AG09309 (cell line): ENCODE results near the gene PLXNA4.

Source experiments
- DNase-seq: peaks from one replicate; pipeline ENCODE4 v3.0.0-alpha.2; 2010; ENCODE audit warnings: low read depth
- H3K4me3 ChIP-seq: 2 replicates; pipeline ENCODE4 v1.5.1; 2011; ENCODE audit warnings: mild to moderate bottlenecking, low read depth, low read length, moderate library complexity; ENCODE audit not compliant: control insufficient read depth
- TF ChIP-seq, protein P1 (sequence below): IDR thresholded peaks from 2 replicates; pipeline ENCODE4 v1.5.1; 2011; ENCODE audit warnings: mild to moderate bottlenecking, low read depth, low read length, inconsistent platforms; ENCODE audit not compliant: insufficient read depth, control insufficient read depth; ENCODE audit errors: missing control alignments

PLXNA4 gene

DNA sequence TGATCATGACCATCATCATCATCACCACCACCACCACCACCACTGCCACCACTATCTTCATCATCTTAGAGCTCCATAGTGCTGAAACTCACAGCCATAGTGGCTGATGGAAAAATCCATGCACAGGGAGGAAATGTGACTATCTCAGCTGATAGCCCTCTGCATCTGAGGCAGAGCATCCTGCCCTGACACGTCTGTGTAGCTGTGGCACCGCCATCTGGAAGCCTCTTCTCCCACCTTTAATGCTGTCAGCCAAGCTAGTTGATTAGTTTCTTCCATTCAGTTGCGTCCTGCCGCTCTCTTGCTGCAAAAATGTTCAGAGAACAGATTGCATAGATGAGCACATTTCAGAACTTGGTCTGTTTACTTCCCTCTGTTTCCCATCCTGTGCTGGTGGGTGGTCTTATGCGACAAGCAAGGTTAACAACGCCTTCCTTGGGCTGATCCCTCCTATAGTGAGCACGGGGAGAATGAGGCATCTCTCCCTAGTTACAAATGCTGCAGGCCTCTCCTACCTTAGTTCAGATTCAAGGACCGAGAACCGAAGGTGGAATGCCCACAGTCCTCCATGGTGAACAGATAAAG lies 478.6 kb downstream of the PLXNA4 start:
- no peak overlapping the region for H3K4me3 ChIP-seq
- DNase-seq = no peak
- TF ChIP-seq, protein P1, sequence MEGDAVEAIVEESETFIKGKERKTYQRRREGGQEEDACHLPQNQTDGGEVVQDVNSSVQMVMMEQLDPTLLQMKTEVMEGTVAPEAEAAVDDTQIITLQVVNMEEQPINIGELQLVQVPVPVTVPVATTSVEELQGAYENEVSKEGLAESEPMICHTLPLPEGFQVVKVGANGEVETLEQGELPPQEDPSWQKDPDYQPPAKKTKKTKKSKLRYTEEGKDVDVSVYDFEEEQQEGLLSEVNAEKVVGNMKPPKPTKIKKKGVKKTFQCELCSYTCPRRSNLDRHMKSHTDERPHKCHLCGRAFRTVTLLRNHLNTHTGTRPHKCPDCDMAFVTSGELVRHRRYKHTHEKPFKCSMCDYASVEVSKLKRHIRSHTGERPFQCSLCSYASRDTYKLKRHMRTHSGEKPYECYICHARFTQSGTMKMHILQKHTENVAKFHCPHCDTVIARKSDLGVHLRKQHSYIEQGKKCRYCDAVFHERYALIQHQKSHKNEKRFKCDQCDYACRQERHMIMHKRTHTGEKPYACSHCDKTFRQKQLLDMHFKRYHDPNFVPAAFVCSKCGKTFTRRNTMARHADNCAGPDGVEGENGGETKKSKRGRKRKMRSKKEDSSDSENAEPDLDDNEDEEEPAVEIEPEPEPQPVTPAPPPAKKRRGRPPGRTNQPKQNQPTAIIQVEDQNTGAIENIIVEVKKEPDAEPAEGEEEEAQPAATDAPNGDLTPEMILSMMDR = no peak

- TF ChIP-seq, protein P1 = no peak
- H3K4me3 ChIP-seq = no peak overlapping the region
- DNase-seq = no peak
Measured at GRCh38 chr7:132095111-132095765, 481.0 kb downstream of the PLXNA4 start.

DNA sequence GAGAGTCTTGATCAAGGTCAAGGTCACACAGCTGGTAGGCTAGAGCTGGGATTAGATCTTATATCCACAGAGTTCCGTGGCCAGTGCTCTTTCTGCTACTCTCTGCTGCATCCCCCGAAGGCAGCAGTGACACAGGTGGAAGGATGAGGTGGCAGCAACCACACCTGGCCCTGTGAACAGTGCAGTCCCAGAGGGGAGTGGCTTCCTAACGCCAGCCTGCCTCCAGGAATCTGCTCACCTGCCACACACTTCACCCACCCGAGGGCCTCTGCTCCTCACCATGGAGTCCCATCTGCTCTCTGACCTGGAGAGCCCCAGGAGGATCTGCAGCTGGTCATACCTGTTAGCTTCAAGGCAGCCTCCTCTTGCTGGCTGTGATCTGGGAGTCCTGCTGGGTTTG lies 484.2 kb downstream of the PLXNA4 start:
- no peak for DNase-seq
- no peak overlapping the region for H3K4me3 ChIP-seq
- TF ChIP-seq, protein P1 = no peak

GRCh38 chr7:132091706-132092105 lies 484.6 kb downstream of the PLXNA4 start:
- H3K4me3 ChIP-seq = no peak overlapping the region
- DNase-seq = no peak
- TF ChIP-seq, protein P1 = no peak

DNA sequence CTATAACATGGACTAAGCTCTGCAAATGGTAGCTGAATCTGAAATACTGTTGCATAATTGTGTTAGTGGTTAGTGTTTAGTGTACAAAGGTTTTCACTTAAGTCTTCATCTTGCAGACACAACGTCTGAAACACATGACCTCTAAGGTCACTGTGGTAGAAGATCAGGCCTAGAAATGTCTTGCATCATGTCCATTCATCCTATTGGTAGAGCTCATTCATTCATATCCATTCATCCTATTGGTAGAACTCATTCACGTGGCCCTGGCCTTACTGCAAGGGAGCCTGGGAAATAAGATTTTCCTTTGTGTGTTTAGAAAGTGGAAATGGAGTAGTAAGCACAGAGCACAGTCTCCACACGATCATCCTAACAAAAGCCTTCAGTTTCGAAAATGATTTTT lies 485.8 kb downstream of the PLXNA4 start:
- TF ChIP-seq, protein P1 = no peak
- H3K4me3 ChIP-seq = no peak overlapping the region
- no peak for DNase-seq

DNA sequence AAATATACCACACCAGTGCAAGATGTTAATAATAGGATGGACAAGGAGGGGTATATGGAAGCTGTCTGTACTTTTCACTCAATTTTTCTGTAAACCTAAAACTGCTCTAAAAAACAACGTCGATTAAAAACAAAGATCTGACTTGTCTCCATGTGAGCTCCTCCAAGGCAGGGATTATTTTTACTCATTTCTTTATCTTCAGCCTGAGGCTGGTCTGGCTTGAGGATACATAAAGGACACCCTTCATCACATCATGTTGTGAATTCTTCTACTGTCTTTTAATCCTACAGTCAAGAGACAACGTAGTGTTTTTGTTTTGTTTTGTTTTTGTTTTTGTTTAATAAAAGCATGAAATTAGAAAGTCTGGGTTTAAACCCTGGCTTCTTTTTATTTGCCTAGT lies 486.9 kb downstream of the PLXNA4 start:
- DNase-seq = no peak
- TF ChIP-seq, protein P1 = no peak
- no peak overlapping the region for H3K4me3 ChIP-seq
